HepG2 (cell line): ENCODE results near the gene ALG1L2. TPM values are rescaled to one million over a fixed set of nuclear protein-coding genes. Genes with fewer than 3 reads are reported as not detected.

Experiments used
- ATAD3A ChIP-seq: sonication (generic); formaldehyde crosslinking; IDR thresholded peaks from 2 replicates; pipeline ENCODE4 v1.4.0; 2020; ENCODE audit warnings: missing genetic modification reagents
- CHCHD3 ChIP-seq: sonication (generic); formaldehyde crosslinking; IDR thresholded peaks from 2 replicates; pipeline ENCODE4 v1.8.0; 2022; ENCODE audit warnings: mild to moderate bottlenecking, missing genetic modification reagents, moderate library complexity
- EHMT2 ChIP-seq: fragments of 200-600 bp; sonication (generic); IDR thresholded peaks from 2 replicates; pipeline ENCODE4 v1.7.0; 2017; ENCODE audit warnings: antibody characterized with exemption, low read depth, low read length, borderline replicate concordance
- GABPB1 ChIP-seq: IDR thresholded peaks from 2 replicates; pipeline ENCODE4 v1.6.1; 2016; ENCODE audit warnings: mild to moderate bottlenecking, missing genetic modification reagents, moderate library complexity, missing compliant biosample characterization
- IKZF4 ChIP-seq: sonication (generic); formaldehyde crosslinking; IDR thresholded peaks from 2 replicates; pipeline ENCODE4 v1.5.1; 2020; ENCODE audit warnings: borderline replicate concordance, mild to moderate bottlenecking, low read depth, missing genetic modification reagents; ENCODE audit errors: not compliant biosample characterization
- KMT2A ChIP-seq: sonication (generic); formaldehyde crosslinking; IDR thresholded peaks from 2 replicates; pipeline ENCODE4 v1.4.0; 2020; ENCODE audit warnings: missing genetic modification reagents
- MEIS1 ChIP-seq: sonication (generic); formaldehyde crosslinking; IDR thresholded peaks from 2 replicates; pipeline ENCODE4 v1.9.0; 2021; ENCODE audit warnings: mild to moderate bottlenecking, missing genetic modification reagents, moderate library complexity, borderline replicate concordance
- NFKB2 ChIP-seq: sonication (generic); formaldehyde crosslinking; IDR thresholded peaks from 2 replicates; pipeline ENCODE4 v1.4.0; 2020; ENCODE audit warnings: missing genetic modification reagents, borderline replicate concordance
- NR3C1 ChIP-seq: sonication (generic); formaldehyde crosslinking; IDR thresholded peaks from 2 replicates; pipeline ENCODE4 v1.4.0; 2020; ENCODE audit warnings: missing genetic modification reagents
- PHF8 ChIP-seq: sonication (generic); formaldehyde crosslinking; IDR thresholded peaks from 2 replicates; pipeline ENCODE4 v1.5.0; 2020; ENCODE audit warnings: missing genetic modification reagents
- REPIN1 ChIP-seq: sonication (generic); formaldehyde crosslinking; IDR thresholded peaks from 2 replicates; pipeline ENCODE4 v1.8.0; 2022; ENCODE audit warnings: missing genetic modification reagents, low read depth, mild to moderate bottlenecking, borderline replicate concordance
- RFXANK ChIP-seq: IDR thresholded peaks from 2 replicates; pipeline ENCODE4 v1.6.1; 2016
- STAG1 ChIP-seq: sonication (generic); formaldehyde crosslinking; IDR thresholded peaks from 2 replicates; pipeline ENCODE4 v1.4.0; 2020; ENCODE audit warnings: missing genetic modification reagents
- TBX3 ChIP-seq: fragments of 450-650 bp; IDR thresholded peaks from 2 replicates; pipeline ENCODE4 v1.6.1; 2017; ENCODE audit warnings: antibody characterized with exemption, mild to moderate bottlenecking, inconsistent platforms, borderline replicate concordance
- ZBTB38 ChIP-seq: sonication (generic); formaldehyde crosslinking; IDR thresholded peaks from 2 replicates; pipeline ENCODE4 v1.5.1; 2020; ENCODE audit warnings: mild to moderate bottlenecking, missing genetic modification reagents
- ZNF350 ChIP-seq: sonication (generic); formaldehyde crosslinking; IDR thresholded peaks from 2 replicates; pipeline ENCODE4 v1.4.0; 2020; ENCODE audit warnings: mild to moderate bottlenecking, low read depth, missing genetic modification reagents, borderline replicate concordance
- ZNF616 ChIP-seq: sonication (generic); formaldehyde crosslinking; IDR thresholded peaks from 2 replicates; pipeline ENCODE4 v1.5.0; 2020; ENCODE audit warnings: low read depth, mild to moderate bottlenecking, missing genetic modification reagents
- ZZZ3 ChIP-seq: sonication (generic); formaldehyde crosslinking; IDR thresholded peaks from 2 replicates; pipeline ENCODE4 v1.4.0; 2020; ENCODE audit warnings: missing genetic modification reagents, mild to moderate bottlenecking, borderline replicate concordance
- polyA plus RNA-seq, 8 experiments: library from polyadenylated mRNA; depleted of rRNA in 3 of 8; stranded (reverse) in 7 of 8; unstranded in 1 of 8; fragments of >200 nt; fragmentation: Illumina TruSeq in 4 of 8; extraction: Trizol in 4 of 8; gene quantifications; 2 replicates each; pipeline versions ENCODE4 v1.2.1 to v1.2.3, GENCODE V29; 2011 to 2016; ENCODE audit warnings: low read depth in 4 of 8, missing spikeins in 1 of 8, mixed read lengths in 1 of 8; ENCODE audit not compliant: insufficient read depth in 1 of 8
- total RNA-seq, 5 experiments: library from RNA; depleted of rRNA; stranded (reverse); fragments of >200 nt; fragmentation: Illumina TruSeq; extraction: Trizol; gene quantifications; 2 replicates each; pipeline ENCODE4 v1.2.3, GENCODE V29; 2016; ENCODE audit warnings: low read depth in 1 of 5
- TF ChIP-seq, protein P1 (sequence below): sonication (generic); formaldehyde crosslinking; conservative IDR thresholded peaks from 2 replicates; pipeline ENCODE4 v1.8.1; 2023; ENCODE audit warnings: missing genetic modification reagents
- TF ChIP-seq, protein P2 (sequence below): sonication (generic); formaldehyde crosslinking; IDR thresholded peaks from 2 replicates; pipeline ENCODE4 v1.8.1; 2023; ENCODE audit warnings: missing genetic modification reagents, inconsistent platforms, borderline replicate concordance
- TF ChIP-seq, protein P3 (sequence below): sonication (generic); formaldehyde crosslinking; IDR thresholded peaks from 2 replicates; pipeline ENCODE4 v1.5.0; 2020; ENCODE audit warnings: missing genetic modification reagents
- TF ChIP-seq, protein P4 (sequence below): sonication (generic); formaldehyde crosslinking; IDR thresholded peaks from 2 replicates; pipeline ENCODE4 v1.8.1; 2023; ENCODE audit warnings: mild to moderate bottlenecking, missing genetic modification reagents
- TF ChIP-seq, protein P5 (sequence below): sonication (generic); formaldehyde crosslinking; IDR thresholded peaks from 2 replicates; pipeline ENCODE4 v1.8.0; 2022; ENCODE audit warnings: missing genetic modification reagents, mild to moderate bottlenecking, inconsistent platforms, borderline replicate concordance

Gene ALG1L2
- total and polyA plus RNA-seq, 2 of the 13 experiments (the other 11 are each of a cell fraction or from before 2014, with no cell fraction given): 0.13 to 0.55 TPM

DNA sequence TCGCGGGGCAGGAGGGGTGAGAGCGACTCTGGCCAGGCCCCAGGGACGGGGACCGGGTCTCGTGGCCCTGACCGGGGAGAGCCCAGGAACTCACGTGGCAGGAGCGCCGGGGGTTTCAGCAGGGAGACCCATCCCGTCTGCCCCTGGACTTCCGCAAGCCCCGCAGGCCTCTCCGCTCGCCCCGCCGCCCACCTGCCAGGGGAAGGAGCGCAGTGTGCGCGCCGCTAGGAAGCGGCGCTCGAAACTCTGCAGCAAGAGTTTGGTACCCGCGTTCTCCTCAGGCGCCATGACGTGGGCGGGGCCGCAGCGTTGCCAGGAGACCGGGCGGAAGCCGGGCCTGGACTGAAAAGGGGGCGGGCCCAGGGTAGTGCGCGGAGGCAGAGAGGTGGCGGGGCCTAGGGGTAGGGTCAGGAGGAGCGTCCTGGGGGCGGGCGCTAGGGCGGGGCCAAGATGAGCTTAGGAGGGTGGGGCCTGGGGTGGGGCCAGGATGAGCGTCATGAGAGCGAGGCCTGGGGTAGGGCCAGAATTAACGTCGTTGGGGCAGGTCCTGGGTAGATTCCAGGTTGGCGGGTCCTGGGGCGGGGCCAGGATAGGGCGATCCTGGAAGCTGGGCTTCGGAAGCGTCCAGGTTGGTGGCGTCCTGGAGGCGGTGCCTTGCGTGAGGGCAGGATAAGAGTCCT lies 29.7 kb downstream of the ALG1L2 start (continued):
- TF ChIP-seq GABPB1 (CRISPR knock-in tag) (peak; percentile 80), ATAD3A (CRISPR knock-in tag) (no peak), STAG1 (CRISPR knock-in tag) (no peak), NFKB2 (CRISPR knock-in tag) (peak; percentile 55; the same call in 1 of the 2 replicates), REPIN1 (CRISPR knock-in tag) (no peak), CHCHD3 (CRISPR knock-in tag) (no peak), RFXANK (CRISPR knock-in tag) (no peak), PHF8 (CRISPR knock-in tag) (peak; percentile 78), KMT2A (CRISPR knock-in tag) (no peak), ZNF616 (no peak), ZNF350 (no peak), TBX3 (no peak), EHMT2 (no peak), NR3C1 (CRISPR knock-in tag) (no peak), ZBTB38 (CRISPR knock-in tag) (no peak), ZZZ3 (CRISPR knock-in tag) (no peak), MEIS1 (CRISPR knock-in tag) (0 out of 2 replicates have a peak, but pooled peaks have one; percentile 48), IKZF4 (CRISPR knock-in tag) (peak; percentile 48)
- TF ChIP-seq, protein P1, sequence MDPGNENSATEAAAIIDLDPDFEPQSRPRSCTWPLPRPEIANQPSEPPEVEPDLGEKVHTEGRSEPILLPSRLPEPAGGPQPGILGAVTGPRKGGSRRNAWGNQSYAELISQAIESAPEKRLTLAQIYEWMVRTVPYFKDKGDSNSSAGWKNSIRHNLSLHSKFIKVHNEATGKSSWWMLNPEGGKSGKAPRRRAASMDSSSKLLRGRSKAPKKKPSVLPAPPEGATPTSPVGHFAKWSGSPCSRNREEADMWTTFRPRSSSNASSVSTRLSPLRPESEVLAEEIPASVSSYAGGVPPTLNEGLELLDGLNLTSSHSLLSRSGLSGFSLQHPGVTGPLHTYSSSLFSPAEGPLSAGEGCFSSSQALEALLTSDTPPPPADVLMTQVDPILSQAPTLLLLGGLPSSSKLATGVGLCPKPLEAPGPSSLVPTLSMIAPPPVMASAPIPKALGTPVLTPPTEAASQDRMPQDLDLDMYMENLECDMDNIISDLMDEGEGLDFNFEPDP: no peak
- TF ChIP-seq, protein P2, sequence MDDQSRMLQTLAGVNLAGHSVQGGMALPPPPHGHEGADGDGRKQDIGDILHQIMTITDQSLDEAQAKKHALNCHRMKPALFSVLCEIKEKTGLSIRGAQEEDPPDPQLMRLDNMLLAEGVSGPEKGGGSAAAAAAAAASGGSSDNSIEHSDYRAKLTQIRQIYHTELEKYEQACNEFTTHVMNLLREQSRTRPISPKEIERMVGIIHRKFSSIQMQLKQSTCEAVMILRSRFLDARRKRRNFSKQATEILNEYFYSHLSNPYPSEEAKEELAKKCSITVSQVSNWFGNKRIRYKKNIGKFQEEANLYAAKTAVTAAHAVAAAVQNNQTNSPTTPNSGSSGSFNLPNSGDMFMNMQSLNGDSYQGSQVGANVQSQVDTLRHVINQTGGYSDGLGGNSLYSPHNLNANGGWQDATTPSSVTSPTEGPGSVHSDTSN (CRISPR knock-in tag): no peak
- TF ChIP-seq, protein P3, sequence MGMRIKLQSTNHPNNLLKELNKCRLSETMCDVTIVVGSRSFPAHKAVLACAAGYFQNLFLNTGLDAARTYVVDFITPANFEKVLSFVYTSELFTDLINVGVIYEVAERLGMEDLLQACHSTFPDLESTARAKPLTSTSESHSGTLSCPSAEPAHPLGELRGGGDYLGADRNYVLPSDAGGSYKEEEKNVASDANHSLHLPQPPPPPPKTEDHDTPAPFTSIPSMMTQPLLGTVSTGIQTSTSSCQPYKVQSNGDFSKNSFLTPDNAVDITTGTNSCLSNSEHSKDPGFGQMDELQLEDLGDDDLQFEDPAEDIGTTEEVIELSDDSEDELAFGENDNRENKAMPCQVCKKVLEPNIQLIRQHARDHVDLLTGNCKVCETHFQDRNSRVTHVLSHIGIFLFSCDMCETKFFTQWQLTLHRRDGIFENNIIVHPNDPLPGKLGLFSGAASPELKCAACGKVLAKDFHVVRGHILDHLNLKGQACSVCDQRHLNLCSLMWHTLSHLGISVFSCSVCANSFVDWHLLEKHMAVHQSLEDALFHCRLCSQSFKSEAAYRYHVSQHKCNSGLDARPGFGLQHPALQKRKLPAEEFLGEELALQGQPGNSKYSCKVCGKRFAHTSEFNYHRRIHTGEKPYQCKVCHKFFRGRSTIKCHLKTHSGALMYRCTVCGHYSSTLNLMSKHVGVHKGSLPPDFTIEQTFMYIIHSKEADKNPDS: no peak
- TF ChIP-seq, protein P4, sequence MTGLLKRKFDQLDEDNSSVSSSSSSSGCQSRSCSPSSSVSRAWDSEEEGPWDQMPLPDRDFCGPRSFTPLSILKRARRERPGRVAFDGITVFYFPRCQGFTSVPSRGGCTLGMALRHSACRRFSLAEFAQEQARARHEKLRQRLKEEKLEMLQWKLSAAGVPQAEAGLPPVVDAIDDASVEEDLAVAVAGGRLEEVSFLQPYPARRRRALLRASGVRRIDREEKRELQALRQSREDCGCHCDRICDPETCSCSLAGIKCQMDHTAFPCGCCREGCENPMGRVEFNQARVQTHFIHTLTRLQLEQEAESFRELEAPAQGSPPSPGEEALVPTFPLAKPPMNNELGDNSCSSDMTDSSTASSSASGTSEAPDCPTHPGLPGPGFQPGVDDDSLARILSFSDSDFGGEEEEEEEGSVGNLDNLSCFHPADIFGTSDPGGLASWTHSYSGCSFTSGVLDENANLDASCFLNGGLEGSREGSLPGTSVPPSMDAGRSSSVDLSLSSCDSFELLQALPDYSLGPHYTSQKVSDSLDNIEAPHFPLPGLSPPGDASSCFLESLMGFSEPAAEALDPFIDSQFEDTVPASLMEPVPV (CRISPR knock-in tag): no peak
- TF ChIP-seq, protein P5, sequence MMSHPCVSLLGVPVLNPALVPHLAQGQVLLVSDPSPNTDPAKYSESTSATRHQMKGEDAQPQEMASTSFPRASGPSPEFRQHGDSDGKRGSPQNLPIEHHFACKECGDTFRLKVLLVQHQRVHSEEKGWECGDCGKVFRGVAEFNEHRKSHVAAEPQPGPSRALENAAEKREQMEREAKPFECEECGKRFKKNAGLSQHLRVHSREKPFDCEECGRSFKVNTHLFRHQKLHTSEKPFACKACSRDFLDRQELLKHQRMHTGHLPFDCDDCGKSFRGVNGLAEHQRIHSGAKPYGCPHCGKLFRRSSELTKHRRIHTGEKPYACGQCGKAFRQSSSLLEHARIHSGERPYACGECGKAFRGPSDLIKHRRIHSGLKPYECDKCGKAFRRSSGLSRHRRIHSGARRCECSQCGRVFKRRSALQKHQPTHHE: no peak
